Brain microvascular endothelial cell (primary cell): Measurements from ENCODE around the gene WRAP73.

ENCODE experiments used
- DNase-seq: peaks from one replicate; pipeline ENCODE4 v3.0.0-alpha.2; 2020
- H3K27ac ChIP-seq: fragments of 250-450 bp; sonication (Bioruptor Pico); 2 replicates; pipeline ENCODE4 v1.5.1; 2020; ENCODE audit warnings: mild to moderate bottlenecking, moderate library complexity
- H3K27me3 ChIP-seq: fragments of 250-450 bp; sonication (Bioruptor Pico); replicated peaks from 2 replicates; pipeline ENCODE4 v1.5.1; 2020; ENCODE audit warnings: mild to moderate bottlenecking
- H3K36me3 ChIP-seq: fragments of 250-450 bp; sonication (Bioruptor Pico); replicated peaks from 2 replicates; pipeline ENCODE4 v1.5.1; 2020; ENCODE audit warnings: mild to moderate bottlenecking
- H3K4me3 ChIP-seq: 2 replicates; pipeline ENCODE4 v1.5.1; 2011; ENCODE audit warnings: low read depth, mild to moderate bottlenecking, control low read depth, low read length, moderate library complexity
- in situ Hi-C: cut with HindIII; loops from 2 replicates; pipeline ENCODE4 v1.10.0; 2017; ENCODE audit warnings: low sequenced_read_pairs, low pct_ligation_motif_present
- TF ChIP-seq, protein P1 (sequence below): IDR thresholded peaks from 2 replicates; pipeline ENCODE4 v1.5.1; 2011; ENCODE audit warnings: low read depth, mild to moderate bottlenecking, moderate library complexity, low read length, control low read depth, inconsistent platforms; ENCODE audit errors: missing control alignments

The WRAP73 gene

GRCh38 chr1:3604468-3604974, 45.4 kb downstream of the WRAP73 start:
- in situ Hi-C loops: no loop called here
- no peak for DNase-seq
- Histone ChIP-seq H3K27me3 (no peaks in the 10 kb centered on the region), H3K4me3 (no peak overlapping the region), H3K27ac (no peak overlapping the region), H3K36me3 (no peaks in the 10 kb centered on the region)
- TF ChIP-seq, protein P1, sequence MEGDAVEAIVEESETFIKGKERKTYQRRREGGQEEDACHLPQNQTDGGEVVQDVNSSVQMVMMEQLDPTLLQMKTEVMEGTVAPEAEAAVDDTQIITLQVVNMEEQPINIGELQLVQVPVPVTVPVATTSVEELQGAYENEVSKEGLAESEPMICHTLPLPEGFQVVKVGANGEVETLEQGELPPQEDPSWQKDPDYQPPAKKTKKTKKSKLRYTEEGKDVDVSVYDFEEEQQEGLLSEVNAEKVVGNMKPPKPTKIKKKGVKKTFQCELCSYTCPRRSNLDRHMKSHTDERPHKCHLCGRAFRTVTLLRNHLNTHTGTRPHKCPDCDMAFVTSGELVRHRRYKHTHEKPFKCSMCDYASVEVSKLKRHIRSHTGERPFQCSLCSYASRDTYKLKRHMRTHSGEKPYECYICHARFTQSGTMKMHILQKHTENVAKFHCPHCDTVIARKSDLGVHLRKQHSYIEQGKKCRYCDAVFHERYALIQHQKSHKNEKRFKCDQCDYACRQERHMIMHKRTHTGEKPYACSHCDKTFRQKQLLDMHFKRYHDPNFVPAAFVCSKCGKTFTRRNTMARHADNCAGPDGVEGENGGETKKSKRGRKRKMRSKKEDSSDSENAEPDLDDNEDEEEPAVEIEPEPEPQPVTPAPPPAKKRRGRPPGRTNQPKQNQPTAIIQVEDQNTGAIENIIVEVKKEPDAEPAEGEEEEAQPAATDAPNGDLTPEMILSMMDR: no peak

DNA sequence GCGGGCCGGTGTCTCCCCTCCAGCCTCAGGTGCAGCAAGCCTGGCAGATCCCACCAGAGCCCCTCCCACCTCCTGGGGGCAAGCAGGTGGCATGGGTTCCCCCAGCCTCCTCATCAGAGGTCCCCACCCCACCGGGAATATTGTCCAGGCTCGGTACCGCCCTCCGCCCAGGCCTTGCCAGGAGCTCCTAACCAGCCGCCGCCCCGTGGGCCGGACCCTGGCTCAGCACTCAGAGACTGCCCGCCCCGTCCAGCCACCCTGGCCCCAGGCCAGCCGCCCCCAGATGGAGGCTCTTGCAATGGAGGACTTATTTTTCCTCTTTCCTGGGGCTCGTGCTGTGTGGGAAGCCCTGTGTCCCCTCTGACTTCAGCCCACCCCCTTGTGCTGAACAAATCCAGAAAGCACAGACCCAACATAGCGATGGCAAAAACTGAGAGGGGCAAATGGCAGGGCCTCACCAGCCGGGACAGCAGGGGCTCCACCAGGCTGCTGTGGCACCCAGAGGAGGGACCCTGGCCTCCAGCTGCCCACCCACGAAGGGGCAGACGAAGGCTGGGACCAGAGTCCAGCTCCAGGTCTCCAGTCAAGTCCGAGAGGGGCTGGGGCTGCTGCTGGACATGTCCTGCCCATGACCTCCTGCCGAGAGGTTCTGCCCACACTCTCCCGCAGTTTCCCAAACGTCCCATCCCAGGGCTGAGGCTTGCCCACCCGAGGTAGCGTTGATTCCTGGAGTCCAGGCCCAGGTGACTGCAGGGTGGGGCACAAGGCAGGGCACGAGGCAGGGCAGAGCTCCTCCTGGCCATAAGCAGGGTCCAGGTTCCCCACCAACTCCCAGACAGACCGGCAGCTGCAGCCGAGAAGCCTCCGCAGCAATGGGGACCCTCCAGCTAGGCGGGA, 46.1 kb downstream of the WRAP73 start:
- in situ Hi-C loops: no loop called here
- no peak overlapping the region for H3K4me3 ChIP-seq
- TF ChIP-seq, protein P1: no peak
- no peaks in the 10 kb centered on the region for H3K36me3 ChIP-seq
- H3K27ac ChIP-seq: no peak overlapping the region
- H3K27me3 ChIP-seq: no peaks in the 10 kb centered on the region
- no peak for DNase-seq

- Histone ChIP-seq H3K36me3 (no peaks in the 10 kb centered on the region), H3K27me3 (no peaks in the 10 kb centered on the region), H3K4me3 (no peak overlapping the region), H3K27ac (no peak overlapping the region)
- DNase-seq: no peak
- in situ Hi-C loops: no loop called here
- TF ChIP-seq, protein P1: no peak
Measured at GRCh38 chr1:3603156-3603555, 46.7 kb downstream of the WRAP73 start.

- no peak overlapping the region for H3K4me3 ChIP-seq
- DNase-seq: no peak
- no peaks in the 10 kb centered on the region for H3K27me3 ChIP-seq
- no peaks in the 10 kb centered on the region for H3K36me3 ChIP-seq
- no peak overlapping the region for H3K27ac ChIP-seq
- in situ Hi-C loops: no loop called here
- TF ChIP-seq, protein P1: no peak
Measured at GRCh38 chr1:3602375-3602774, 47.5 kb downstream of the WRAP73 start.

- Histone ChIP-seq H3K4me3 (no peak overlapping the region), H3K27ac (no peak overlapping the region), H3K36me3 (no peaks in the 10 kb centered on the region), H3K27me3 (no peaks in the 10 kb centered on the region)
- DNase-seq: no peak
- TF ChIP-seq, protein P1: no peak
- in situ Hi-C loops: no loop called here
Measured at GRCh38 chr1:3601743-3602142, 48.2 kb downstream of the WRAP73 start.

DNA sequence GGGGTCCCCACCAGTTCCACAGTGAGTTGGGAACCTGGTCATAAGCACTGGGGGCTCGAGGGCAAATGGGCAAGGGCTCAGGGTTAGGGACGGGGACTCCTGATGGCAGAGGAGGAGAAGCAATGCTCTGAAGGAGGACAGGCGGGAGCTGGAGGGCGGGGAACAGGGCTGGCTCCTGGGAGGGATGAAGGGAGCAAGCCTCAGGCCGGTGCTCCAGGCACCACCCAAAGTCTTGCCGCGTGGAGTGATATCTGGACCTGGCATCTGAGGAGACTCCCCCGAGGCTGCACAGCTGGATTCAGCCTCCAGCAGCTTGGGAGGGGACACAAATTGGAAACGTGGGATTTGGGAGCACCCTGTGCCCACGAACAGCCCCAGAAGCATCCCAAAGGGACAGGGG, 49.5 kb downstream of the WRAP73 start:
- H3K27ac ChIP-seq: no peak overlapping the region
- in situ Hi-C loops: no loop called here
- TF ChIP-seq, protein P1: no peak
- no peaks in the 10 kb centered on the region for H3K27me3 ChIP-seq
- H3K4me3 ChIP-seq: no peak overlapping the region
- H3K36me3 ChIP-seq: no peaks in the 10 kb centered on the region
- no peak for DNase-seq
